SIG-M5 (cell line): ENCODE results near the gene CENPO.
"Not testable (repeated sequence)": the region's sequence is repeated elsewhere in the genome, so short reads cannot be mapped to it uniquely, and the experiment has no call there.

Experiments used
- DNase-seq: peaks from one replicate; lab custom pipeline; 2025; lab: John Stamatoyannopoulos, UW

The CENPO gene

DNA sequence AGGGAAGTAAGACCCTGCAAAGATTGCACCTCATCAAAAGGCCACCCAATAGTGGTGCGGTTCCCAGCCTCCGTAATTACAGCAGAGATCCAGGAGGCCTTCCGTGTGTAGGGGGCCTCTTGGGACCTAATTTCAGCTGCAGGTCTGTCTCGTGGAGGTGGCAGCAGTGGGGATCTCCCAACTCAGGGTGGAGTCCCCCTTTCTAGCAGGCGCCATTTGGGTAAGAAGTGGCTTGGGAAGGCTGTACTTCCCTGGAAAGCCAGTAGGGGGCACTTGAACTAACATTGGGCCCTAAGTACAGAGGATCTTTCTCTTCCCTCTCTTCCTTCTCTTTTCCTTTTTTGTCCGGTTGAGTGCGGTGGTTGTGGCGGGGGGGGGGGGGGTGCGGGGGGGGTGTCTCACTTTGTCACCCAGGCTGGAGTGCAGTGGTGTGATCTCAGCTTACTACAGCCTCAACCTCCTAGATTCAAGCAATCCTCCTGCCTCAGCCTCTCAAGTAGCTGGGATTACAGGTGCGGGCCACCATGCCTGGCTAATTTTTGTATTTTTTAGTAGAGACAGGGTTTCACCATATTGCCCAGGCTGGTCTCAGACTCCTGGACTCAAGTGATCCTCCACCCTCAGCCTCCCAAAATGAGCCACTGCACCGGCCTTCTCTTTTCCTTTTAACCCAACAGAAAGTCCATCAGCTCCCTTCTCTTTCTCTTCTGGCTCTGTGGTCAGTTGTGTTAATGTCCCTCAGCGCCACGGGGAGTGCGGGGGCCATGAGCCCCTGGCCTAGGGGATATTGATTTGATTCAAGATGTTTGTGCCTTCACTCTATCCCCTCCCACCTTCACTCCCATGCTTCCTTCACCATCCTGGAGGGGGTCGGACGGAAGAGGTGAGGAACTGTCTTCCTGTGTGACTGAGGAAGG lies 32.0 kb downstream of the CENPO start:
- DNase-seq: no peak

DNA sequence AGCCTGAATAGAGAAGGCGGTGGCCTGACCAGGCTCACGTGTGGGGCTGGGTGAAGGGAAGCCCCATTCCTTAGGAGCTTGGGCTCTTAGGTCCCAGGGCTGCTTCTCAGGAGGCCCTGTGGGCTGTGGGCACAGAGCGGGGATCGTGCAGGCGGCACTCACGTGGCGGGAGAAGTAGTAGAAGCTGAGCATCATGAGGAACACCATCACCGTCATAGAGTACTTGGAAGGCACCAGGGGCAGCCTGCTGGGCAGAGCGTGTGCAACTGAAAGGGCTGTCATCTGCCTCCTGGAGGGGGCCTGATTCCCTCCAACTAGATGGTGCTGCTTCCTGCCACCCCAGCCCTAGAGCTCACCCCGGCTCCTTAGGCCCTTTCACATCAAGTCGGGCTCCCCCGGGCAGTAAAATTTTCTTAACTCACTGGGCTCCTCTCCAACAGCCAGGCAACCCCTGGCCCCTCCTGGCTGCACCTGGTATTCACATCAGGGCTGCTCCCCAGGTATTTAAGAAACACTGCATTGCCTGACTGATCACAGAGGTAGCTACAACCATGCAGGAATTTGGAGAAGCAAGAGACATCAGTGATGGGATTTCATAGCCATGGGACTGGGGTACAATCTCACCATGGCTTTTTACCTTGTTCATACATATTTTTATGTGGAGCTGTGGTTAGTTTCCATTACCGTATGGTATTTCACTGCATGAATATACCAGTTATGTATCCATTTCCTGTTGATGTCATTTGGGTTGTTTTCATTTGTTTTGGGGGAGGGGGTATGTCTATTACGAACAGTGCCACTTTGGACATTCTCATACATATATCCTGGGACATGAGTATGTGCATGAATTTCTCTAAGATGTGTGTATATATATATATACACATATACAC lies 32.9 kb downstream of the CENPO start:
- no peak for DNase-seq

DNA sequence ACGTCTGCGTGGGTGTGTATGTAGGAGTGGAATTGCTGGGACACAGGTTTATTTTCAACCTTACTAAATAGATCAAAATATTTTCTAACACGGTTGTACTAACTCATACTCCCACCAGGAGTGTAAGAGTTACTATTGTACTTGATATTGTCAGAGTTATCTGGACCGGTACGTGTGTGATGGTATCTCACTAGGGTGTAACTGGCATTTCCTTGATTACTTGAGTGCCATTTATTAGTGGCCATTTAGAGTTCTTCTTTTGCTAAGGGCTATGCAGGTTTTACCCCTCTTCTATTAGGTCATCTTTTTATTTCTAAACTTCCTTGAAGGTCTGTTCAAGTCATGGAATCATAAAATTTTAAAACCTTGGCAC lies 33.5 kb downstream of the CENPO start:
- DNase-seq: no peak

DNA sequence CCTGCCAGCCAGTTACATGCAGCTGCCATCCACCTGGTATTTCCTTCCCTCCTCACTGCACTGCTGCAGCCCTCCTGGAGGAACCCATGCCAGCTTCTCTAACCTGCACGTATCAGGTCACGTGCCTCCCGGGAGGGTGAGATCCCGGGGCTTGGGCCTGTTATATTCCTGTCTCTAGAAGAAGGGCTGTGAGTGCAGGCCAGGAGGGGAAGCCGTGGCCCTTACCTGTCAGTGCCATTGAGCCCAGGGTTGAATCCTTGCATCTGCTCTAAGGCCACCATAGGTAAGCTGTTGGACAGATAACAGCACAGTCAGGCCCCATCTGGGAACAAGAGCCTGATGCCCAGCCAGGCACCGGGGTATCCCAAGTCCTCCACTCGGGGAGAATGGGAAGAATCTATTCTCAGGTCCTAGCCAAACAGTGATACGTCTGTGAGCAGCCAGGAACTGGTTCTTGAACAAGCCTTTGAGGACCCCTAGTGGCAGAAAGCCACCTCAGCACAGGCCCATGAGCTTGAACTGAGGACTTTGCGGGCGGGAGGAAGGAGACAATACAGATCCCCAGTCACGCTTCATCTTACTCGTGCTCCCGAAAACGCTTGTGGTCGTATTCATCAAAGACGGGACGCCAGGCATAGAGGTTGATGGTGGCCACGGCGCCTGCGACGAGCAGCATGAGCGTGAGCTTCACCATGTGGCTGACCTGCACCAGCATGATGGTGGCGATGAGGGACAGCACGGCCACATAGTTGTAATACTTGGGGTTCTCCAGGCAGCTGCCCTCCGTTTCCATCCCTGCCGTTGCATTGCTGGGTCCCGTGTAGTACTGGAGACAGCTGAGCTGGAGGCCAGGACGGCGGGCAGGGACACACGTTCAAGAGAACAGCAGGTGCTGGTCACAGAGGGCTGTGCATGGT lies 34.4 kb downstream of the CENPO start:
- no peak for DNase-seq

DNA sequence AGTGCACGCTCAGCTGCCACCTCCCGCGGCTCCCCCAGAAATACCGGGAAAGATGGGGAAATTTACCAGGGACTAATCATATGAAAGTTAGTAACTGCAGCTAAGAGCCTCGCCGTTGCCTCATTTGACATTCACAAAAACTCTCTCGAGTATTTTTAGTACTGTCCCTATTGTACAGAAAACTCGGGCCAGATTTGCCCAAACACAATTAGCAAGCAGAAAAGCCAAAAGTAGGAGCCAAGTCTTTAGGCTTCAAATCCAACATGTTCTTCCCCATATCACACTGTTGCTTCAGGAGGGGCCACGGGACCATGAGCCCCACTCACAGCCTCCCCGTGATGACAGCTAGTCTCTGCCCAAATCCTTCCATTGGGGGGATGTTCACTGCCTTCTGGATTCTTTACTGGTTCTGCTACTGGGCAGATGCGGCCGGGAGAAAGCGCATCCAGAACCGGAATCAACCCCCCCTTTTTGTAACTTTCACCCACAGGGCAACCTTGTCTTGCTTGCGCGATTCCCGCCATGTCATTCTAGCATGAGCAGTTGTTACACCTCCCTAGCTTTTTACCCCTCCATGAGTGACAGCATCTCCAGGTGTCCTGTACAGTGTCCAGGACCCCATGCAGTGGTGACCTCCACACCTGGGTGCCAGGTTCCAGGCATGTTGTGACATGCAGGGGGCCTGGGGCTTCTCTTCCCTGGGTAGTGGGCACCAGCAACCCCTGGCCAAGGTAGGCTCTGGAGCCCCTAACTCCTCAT lies 35.2 kb downstream of the CENPO start:
- no peak for DNase-seq

DNA sequence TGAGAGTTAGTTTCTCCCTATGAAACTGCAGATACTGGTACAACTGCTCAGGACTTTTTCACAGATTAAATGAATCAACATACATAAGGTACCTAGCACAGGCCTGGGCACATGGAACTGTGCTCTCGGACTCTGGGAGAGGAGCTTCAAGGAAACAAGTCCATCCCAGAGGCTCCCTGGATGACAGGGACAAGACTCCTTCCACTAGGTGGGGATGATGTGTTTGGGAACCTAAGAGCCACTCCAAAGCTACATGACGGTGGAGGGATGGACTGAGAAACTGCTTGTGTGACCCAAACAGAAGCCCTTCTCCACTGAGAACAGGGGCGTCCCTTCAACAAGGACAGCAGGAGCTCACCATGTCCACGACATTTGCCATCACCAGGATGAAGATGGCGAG lies 37.1 kb downstream of the CENPO start:
- DNase-seq: no peak

DNA sequence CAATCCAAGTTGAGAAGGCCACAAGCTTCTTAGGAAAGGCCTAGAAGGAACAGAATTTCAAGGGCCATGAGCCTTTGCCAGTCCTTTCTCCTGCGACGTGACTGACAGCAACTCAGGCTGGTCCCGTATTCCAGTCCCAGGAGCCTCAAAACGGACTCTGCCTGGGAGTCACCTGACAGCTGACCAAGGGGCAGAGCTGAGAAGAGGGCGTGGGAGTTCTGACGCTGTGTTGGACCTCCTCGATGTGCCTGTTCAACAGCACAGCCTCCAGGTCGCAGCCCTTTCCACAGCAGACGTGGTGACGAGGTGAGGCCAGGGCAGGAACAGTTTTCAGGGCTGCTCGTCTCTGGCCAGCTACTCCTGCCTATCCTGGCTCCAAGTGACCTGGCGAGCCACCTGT lies 37.6 kb downstream of the CENPO start:
- DNase-seq: no peak

DNA sequence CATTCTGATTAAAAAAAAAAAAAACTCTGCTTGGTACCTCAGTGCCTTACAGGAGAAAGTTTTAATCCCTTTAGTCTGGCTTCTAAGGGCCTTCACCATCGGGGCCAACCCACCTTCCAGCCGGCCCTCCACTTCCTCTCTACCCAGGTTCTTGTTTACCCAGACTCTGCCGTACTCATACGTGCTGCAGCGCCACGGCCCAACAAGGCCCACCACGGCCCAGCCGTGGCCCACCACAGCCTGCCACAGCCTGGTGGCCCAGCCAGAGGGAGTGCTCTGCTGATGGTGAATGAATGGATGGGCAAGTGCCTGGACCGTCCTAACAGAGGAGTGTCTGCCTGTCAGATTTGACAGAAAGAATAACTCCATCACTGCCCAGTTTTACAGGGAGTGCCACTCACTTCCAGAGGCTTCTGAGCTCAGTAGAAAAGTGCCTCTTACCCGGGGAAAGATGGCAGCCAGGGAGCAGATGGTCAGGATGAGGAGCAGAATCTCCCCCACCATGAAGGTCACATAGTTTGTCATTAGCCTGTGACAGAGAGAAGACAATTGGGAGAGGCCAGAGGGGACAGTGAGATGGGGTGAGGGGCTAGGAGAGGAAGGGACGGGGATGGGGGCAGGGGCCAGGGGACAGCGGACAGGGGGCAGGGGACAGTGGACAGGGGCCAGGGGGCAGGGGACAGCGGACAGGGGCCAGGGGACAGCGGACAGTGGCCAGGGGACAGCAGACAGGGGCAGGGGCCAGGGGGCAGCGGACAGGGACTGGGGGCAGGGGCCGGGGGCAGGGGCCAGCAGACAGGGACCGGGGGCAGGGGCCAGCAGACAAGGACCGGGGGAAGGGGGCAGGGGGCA lies 38.2 kb downstream of the CENPO start:
- DNase-seq: no peak

DNA sequence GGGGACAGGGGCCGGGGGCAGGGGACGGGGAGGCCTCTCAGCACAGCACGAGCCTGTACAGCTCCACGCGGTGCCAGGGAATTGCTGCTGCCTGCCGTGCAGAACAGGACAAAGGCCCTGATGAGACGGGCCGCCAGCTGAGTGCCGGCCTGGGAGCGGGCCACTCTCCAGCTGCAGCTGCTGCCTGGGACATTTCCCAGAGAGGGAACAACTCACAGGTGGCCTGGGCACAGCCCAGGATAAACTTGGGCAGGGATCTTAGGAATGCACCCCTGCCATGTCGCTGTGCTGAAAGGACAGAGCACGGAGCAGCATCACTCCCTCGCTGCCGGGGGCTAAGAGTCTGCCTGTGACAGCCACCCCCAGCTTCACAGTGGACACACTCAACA lies 38.8 kb downstream of the CENPO start:
- no peak for DNase-seq

DNA sequence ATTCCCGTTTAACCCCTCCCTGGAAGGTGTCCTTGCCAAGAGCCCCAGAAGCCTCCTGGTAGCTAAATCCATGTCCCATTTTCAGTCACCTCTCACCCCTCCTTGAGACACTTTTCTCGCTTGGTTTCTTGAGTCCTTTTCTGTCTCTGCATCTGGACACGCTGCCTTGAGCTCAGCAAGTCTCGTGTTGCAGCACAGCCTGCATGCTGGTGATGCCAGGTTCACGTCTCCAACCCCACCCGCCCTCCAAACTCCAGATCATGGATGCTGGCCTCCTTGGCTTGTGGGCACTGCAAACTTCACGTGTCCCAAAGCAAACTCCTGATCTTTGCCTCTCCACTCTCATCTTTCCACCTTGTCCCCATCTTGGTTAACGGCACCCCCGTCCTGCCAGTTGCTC lies 39.3 kb downstream of the CENPO start:
- no peak for DNase-seq

DNA sequence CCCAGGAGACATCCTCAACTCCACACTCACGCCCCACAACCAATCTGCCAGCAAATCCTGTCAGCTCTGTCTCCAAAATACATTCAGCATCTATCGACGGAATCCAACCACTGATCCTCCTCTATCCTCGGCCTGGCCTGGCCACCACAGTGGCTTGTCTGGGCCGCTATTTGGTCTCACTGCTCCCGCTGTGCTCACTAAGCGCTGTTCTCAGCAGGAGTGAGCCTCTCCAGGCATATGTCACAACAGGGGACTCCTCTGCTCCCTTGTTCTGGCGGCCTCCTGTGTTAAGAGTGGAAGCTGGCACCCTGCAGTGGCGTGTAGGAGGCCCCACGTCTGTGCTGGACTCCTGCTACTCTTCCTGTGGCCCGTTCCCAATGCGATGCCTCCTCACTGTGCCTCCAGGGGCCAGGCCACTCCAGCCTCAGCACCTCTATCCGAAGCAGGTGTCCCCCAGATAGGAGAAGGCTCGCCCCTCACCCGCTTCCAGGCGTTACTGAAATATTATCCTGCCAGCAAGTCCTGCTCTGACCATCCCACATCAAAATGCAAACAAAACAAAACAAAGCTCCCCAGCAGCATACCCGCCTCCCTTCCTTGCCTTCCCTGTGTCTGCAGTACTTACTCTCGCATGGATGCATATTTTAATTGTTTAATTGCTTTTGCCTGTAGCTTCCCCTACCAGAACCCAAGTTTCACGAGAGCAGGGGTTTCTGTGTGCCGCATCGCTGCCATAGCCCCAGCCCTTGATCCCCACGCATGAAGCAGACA lies 39.9 kb downstream of the CENPO start:
- DNase-seq: no peak

DNA sequence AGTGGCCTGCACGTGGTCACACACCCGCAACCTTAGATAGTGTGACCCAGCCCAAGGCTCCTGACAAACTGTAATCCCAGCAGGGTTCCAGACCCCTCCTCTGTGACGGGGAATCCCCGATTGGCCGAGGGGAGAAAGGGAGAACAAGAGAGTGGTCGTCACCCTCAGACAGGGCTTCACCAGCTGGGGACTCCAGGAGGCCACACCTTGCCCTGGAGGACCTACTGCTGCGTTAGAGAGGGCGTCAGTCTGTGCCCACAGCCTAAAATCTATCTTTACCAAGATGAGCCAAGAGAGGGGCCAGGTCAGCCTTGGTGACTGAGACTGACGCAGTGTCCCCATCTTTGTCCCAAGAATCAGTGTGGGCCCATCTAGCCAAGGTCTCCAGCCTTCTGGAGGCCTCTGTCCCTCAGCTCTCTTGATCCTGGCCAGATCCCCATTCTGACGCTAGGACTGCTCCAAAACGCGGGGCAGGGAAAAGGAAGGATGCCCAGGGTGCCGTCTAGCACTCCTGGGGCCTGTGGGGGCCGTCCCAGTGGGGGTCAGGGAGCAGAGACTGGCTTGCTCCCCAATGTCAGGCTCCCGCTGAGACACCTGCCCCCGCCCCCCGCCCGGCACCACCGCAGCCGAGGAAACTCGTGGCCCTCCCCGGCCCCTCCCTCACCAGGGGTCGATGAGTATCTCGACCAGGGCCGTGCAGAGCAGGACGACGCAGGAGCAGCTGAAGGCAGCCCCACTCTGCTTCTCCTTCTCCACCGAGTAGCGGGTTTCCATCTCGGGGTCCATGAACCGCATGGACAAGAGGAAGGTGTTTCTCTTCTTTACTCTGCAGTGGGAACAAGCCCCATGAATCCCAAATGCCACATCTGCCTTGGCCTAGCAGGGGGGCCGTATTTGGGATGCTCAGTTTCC lies 40.9 kb downstream of the CENPO start:
- DNase-seq: no peak

DNA sequence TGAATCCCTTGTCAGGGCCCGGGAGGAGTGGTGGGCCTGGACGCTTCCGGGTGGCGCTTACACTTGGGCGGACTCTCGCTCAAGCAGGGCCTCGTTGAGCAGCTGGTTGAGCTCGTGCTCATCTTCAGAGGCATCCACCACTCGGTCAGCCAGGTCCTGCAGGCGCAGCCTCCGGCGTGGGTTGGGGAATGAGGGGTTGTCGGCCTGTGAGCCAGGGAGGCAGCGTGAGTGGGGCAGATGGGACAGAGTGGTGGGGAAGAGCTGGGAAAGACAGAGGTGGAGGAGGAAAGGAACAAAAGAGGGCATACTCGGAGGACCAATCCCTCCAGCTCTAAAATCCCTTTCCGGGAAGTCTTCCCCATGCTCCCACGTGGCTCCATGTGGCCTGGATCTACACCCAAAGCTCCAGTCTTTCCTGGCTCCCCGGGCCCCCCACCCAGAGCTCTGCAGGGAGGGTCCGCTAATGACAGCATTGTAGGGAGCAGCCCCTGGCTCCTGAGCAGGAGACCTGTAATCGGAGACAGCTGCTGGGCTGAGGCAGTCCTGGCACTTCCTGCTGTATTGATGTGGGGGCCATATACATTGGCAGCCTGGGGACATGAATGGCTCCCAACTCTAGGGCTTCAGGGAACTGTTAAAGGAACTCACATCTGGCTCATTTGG lies 41.6 kb downstream of the CENPO start:
- DNase-seq: no peak

DNA sequence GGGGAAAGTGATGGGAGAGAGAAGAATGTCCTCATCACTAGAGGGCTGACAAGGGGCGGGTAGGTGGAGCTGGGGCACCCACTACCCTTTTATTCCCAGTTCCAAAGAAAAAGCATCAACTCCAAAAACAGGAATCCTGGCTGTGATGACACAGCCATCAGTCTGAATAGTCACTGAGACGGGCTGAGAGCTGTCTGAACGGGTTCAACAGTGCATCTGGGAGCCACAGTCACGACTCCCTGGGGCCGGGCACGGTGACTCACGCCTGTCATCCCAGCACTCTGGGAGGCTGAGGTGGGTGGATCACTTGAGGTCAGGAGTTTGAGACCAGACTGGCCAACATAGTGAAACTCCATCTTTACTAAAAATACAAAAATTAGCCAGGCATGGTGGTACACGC lies 42.2 kb downstream of the CENPO start:
- not testable (repeated sequence) for DNase-seq

DNA sequence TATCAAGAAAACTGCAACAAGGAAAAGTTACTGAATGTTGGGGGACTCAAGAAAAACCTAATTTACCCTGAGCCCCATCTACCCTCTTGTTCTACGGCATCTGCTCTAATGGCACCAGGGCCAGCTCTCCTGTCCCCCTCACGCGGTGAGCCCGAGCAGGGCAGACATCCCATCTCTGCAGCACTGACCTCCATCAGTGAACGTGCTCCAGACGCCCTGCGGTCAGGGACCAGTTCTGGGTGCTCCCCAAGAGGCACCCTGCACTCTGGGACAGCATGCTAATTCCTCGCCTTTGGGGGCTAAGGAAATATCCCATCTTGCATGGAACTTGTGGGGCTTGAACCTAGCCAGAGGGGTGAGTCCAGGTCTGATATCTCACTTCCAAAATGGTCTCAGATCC lies 43.0 kb downstream of the CENPO start:
- DNase-seq: no peak

DNA sequence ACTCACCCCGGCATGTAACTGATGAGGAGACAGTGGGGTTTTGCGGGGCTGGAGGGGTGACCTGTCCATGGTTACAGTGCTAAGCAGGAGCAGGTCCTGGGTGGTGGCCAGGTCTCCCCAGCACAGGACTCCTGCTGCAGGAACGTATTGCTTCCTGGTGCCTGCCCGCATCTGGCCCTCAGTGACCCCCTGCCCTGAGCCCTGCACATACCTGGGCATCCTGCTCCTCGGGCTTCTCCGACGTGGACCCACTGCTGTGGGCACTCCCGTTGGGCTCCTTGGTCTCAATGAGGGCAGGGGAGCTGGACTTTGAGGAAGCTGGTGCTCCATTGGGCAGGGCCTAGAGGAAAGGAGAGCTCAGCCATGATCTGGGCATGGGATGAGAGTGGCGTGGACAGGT lies 43.5 kb downstream of the CENPO start:
- no peak for DNase-seq

DNA sequence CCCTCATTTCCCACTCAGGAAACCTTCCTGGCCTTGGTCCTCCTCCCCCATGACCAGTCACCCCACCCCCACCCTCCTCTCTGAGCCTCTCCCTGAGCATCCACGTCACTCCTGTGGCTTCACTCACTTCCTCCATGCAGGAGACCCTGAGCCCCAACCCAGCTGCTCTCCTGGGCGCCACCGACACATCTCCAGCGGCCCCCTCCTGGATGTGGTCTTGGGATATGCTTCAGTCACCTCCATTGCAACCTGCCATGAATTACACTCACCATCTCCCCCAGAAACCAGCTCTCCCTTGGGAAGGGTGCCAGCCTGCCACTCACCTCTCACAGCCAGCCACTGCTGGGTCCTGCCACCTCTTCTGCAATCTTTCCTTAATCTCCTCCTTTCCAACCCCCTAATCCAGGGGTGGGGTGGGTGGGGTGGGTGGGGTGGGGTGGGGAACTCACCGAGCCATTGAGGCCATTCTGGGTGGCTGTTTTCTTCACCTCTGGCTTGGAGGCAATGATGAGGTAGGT lies 44.8 kb downstream of the CENPO start:
- no peak for DNase-seq

DNA sequence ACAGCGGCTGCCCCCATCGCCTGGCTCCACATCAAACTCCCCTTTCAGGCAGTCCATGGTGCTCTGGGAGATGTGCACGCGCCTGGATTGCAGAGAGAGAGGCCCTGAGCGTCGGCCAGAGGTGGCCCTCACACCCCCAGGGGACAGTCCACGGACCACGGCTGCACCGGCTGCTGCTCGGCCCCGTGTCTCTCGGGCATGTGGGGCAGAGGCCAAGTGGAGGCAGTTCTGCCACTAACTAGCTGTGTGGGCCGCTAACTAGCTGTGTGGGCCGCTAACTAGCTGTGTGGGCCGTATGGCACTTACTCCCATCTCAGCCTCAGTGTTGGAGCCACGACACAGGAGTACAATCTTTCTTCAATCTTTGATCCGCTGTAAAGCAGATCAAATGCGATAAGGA lies 45.3 kb downstream of the CENPO start:
- DNase-seq: no peak
